ENCODE data around the gene PON2.

- TF ChIP-seq EZH2 (IDR thresholded peaks at IDR 0.05; ENCODE audit: insufficient read depth, low read length) (no peak), CTCF (IDR thresholded peaks at IDR 0.05; ENCODE audit: insufficient read depth, low read depth, low read length) (no peak)
These were observed 13.6 kb downstream of the PON2 start for GRCh38 chr7:95421000-95421846.

All from astrocyte (in vitro differentiated cells and primary cell).